Kidney (tissue), 14 donors: ENCODE measurements around the gene ZNF69. TPM values are rescaled to one million over a fixed set of nuclear protein-coding genes. Genes with fewer than 3 reads are reported as not detected.
"Not testable (repeated sequence)": the region's sequence is repeated elsewhere in the genome, so short reads cannot be mapped to it uniquely, and the experiment has no call there.

ENCODE experiments used
- DNase-seq, 5 donors: peaks; one replicate each; pipeline ENCODE4 v3.0.0-alpha.2; 2013 to 2020
- FAIRE-seq: peaks from 2 replicates; lab custom pipeline; 2012; peaks lifted over from hg19 to GRCh38; lab: Jason Lieb, UNC
- H3K27ac ChIP-seq, 2 donors: one replicate each; pipeline ENCODE4 v1.7.0; 2013; ENCODE audit warnings: low read depth in 2 of 2, low read length in 2 of 2, inconsistent platforms in 1 of 2
- H3K27me3 ChIP-seq: one replicate; pipeline ENCODE4 v1.7.1; 2013; ENCODE audit warnings: low read length, inconsistent platforms; ENCODE audit not compliant: control insufficient read depth, insufficient read depth
- H3K36me3 ChIP-seq, 3 donors: one replicate each; pipeline versions ENCODE4 v1.7.0 to v1.7.1; 2013; ENCODE audit warnings: low read length in 3 of 3, control low read depth in 1 of 3, inconsistent platforms in 1 of 3; ENCODE audit not compliant: insufficient read depth in 3 of 3, control insufficient read depth in 2 of 3
- H3K4me1 ChIP-seq, 3 donors: one replicate each; pipeline versions ENCODE4 v1.7.0 to v1.7.1; 2013; ENCODE audit warnings: low read length in 3 of 3, inconsistent platforms in 1 of 3, low read depth in 1 of 3; ENCODE audit not compliant: control insufficient read depth in 2 of 3, insufficient read depth in 2 of 3
- H3K4me3 ChIP-seq, 3 donors: one replicate each; pipeline versions ENCODE4 v1.7.0 to v1.8.1; 2013; ENCODE audit warnings: low read length in 3 of 3, control low read depth in 1 of 3, inconsistent platforms in 1 of 3
- H3K9ac ChIP-seq, 3 donors: one replicate each; pipeline versions ENCODE4 v1.7.0 to v1.7.1; 2013; ENCODE audit warnings: low read length in 3 of 3, control low read depth in 1 of 3, inconsistent platforms in 1 of 3
- H3K9me3 ChIP-seq, 3 donors: one replicate each; pipeline versions ENCODE4 v1.7.0 to v1.7.1; 2013; ENCODE audit warnings: low read length in 3 of 3, control low read depth in 1 of 3, inconsistent platforms in 1 of 3; ENCODE audit not compliant: control insufficient read depth in 2 of 3, insufficient read depth in 1 of 3
- CTCF ChIP-seq: IDR thresholded peaks from 3 replicates; pipeline ENCODE4 v1.5.1; 2012; ENCODE audit warnings: mild to moderate bottlenecking, moderate library complexity, borderline replicate concordance; ENCODE audit not compliant: insufficient read depth; ENCODE audit errors: extremely low read depth
- intact Hi-C: fragments of 100-400 bp; cut with DNase I; formaldehyde crosslinking; loops from one replicate; pipeline ENCODE4 v1.11.1; 2022
- polyA plus RNA-seq: library from polyadenylated mRNA; stranded (reverse); fragments of 350-450 nt; fragmentation: Illumina TruSeq; extraction: RNeasy Lipid Tissue Mini Kit (QIAGEN cat#74804); gene quantifications from one replicate; pipeline ENCODE4 v1.2.3, GENCODE V29; 2014; ENCODE audit warnings: low read depth, low replicate concordance; ENCODE audit not compliant: insufficient read depth
- total RNA-seq: library from RNA; stranded (reverse); fragmentation: NEBNext Ultra II Directional; extraction: Animal tissue kit (Norgen Biotek cat#: 25700); gene quantifications from one replicate; pipeline ENCODE4 v1.2.1, GENCODE V29; 2021
- donor health status: control.
- donor health status: control.
- donor health status: control.
- donor health status: control.
- donor health status: control.
- donor health status: DM: yes; HTN: yes; CAD: no.
- donor health status: Normal renal cell carcinoma (clear cell type).

Gene ZNF69
- total and polyA plus RNA-seq, 2 donors from 2014 or later, result 7.8 to 16.4 TPM

DNA sequence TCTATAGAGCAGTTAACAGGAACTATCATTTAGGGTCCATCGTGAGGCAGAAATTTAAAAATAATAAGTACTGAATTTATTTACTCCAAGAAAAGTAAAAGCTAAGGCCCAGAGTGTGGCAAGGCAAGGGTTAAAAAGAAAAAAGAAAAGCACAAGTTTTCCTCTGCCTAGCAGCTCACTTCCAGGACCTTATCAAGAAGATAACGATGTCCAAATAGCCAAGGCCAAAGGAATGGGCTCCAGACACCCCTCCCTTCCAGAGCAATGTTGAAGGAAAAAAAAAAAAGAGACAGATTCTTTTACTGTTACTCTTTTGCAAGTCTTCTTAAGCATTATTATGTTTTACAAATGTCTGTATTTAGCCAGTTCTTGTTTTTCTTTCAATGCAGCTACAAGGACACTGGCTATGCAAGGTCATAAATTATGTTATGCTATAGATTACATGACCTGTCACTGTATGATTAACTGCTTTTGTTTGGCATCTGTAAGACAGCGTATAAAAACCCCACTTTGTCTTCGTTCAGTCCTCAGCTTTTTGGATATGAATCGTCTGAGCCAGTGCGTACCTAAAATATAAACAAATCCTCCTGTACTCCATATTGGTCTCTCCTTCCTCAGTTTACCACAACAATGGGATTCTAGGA is 34.4 kb downstream of the ZNF69 start:
- H3K27ac ChIP-seq, result no peak overlapping the region
- no peaks in the 10 kb centered on the region for H3K36me3 ChIP-seq
- no peak overlapping the region for H3K4me3 ChIP-seq
- H3K27me3 ChIP-seq, result no peaks in the 10 kb centered on the region
- FAIRE-seq, result no peak
- no peak overlapping the region for H3K9ac ChIP-seq
- peaks cover 0 to 12% (median 0%) of the 10 kb centered on the region in 3 donors for H3K4me1 ChIP-seq
- DNase-seq, result peak in 2 of 5 donors; percentile 16 to 32
- no peak for TF ChIP-seq CTCF
- intact Hi-C loops, result no loop called here
- no peaks in the 10 kb centered on the region for H3K9me3 ChIP-seq

GRCh38 chr19:11924886-11925650 is 37.5 kb downstream of the ZNF69 start, which contains the start of gene ZNF700:
Gene ZNF700, plus strand, starts transcription at chr19:11925107. Its CDS starts 104 bp downstream, at chr19:11925211.
- no peak for TF ChIP-seq CTCF
- intact Hi-C loops, result no loop called here
- DNase-seq (peak; percentile 96 to 98 (median 97)), FAIRE-seq (no peak)
- Histone ChIP-seq H3K36me3 (no peaks in the 10 kb centered on the region), H3K4me3 (peak within 1 kb of the TSS; percentile 85 to 92 (median 92)), H3K27me3 (no peaks in the 10 kb centered on the region), H3K9me3 (no peaks in the 10 kb centered on the region), H3K27ac (peak within 1 kb of the TSS; percentile 97), H3K9ac (peak within 1 kb of the TSS; percentile 73 to 85 (median 83)), H3K4me1 (peaks cover 0 to 14% (median 0%) of the 10 kb centered on the region in 3 donors)

GRCh38 chr19:11925651-11926187 is 38.1 kb downstream of the ZNF69 start:
- H3K36me3 ChIP-seq, intact Hi-C loops, H3K9me3 ChIP-seq, FAIRE-seq, H3K27me3 ChIP-seq: not testable (repeated sequence)
- Histone ChIP-seq H3K9ac (peak overlapping the region; percentile 64 to 85 (median 83)), H3K4me1 (peaks cover 0 to 14% (median 0%) of the 10 kb centered on the region in 3 donors), H3K27ac (peak overlapping the region; percentile 97), H3K4me3 (peak overlapping the region; percentile 85 to 92 (median 92))
- peak in 1 of 5 donors; percentile 64 for DNase-seq

GRCh38 chr19:11927227-11927626 is 39.6 kb downstream of the ZNF69 start:
- no peak overlapping the region for H3K9ac ChIP-seq
- no peaks in the 10 kb centered on the region for H3K9me3 ChIP-seq
- H3K27me3 ChIP-seq, result no peaks in the 10 kb centered on the region
- FAIRE-seq (no peak), DNase-seq (no peak)
- H3K27ac ChIP-seq, result no peak overlapping the region
- H3K4me3 ChIP-seq, result no peak overlapping the region
- TF ChIP-seq CTCF, result no peak
- H3K4me1 ChIP-seq, result peaks cover 0 to 14% (median 0%) of the 10 kb centered on the region in 3 donors
- intact Hi-C loops, result no loop called here
- no peaks in the 10 kb centered on the region for H3K36me3 ChIP-seq
